Common myeloid progenitor, CD34-positive (primary cell): Measurements from ENCODE around the gene RFLNA.
"Not testable (repeated sequence)": the region's sequence is repeated elsewhere in the genome, so short reads cannot be mapped to it uniquely, and the experiment has no call there.

Source experiments
- CTCF ChIA-PET: fragments of 350-600 bp; sonication (Branson Sonifier 250); formaldehyde crosslinking; loops from one replicate; lab custom pipeline; 2021; ENCODE audit warnings: antibody characterized with exemption; lab: Charles Lee
- POLR2A ChIA-PET: fragments of 350-600 bp; sonication (Branson Sonifier 250); formaldehyde crosslinking; loops from one replicate; lab custom pipeline; 2021; ENCODE audit warnings: antibody characterized with exemption; lab: Charles Lee
- DNase-seq, 3 donors: peaks; one replicate each; pipeline versions ENCODE4 v3.0.0 to v3.0.0-alpha.2; 2013
- H3K27ac ChIP-seq, 2 experiments: 1 replicate in 1 of 2; 2 replicates in 1 of 2; pipeline ENCODE4 v1.7.0; 2013; ENCODE audit warnings: inconsistent platforms in 2 of 2, low read length in 2 of 2, mild to moderate bottlenecking in 2 of 2, low read depth in 1 of 2, moderate library complexity in 1 of 2; ENCODE audit not compliant: severe bottlenecking in 2 of 2, insufficient read depth in 1 of 2, poor library complexity in 1 of 2
- H3K27me3 ChIP-seq, 5 experiments: replicated peaks in 2 of 5; 1 replicate in 3 of 5; 2 replicates in 2 of 5; pipeline versions ENCODE4 v1.6.1 to v1.7.0; 2013; ENCODE audit warnings: low read length in 4 of 5, mild to moderate bottlenecking in 2 of 5, moderate library complexity in 2 of 5, inconsistent platforms in 1 of 5; ENCODE audit not compliant: insufficient read depth in 5 of 5, control insufficient read depth in 4 of 5
- H3K36me3 ChIP-seq, 4 experiments: 1 replicate in 2 of 4; 2 replicates in 2 of 4; pipeline versions ENCODE4 v1.6.1 to v1.7.0; 2013; ENCODE audit warnings: low read length in 3 of 4, control low read depth in 1 of 4, mild to moderate bottlenecking in 1 of 4; ENCODE audit not compliant: control insufficient read depth in 4 of 4, insufficient read depth in 4 of 4
- H3K4me1 ChIP-seq, 4 experiments: 1 replicate in 3 of 4; 2 replicates in 1 of 4; pipeline versions ENCODE4 v1.6.1 to v1.7.1; 2013; ENCODE audit warnings: low read length in 3 of 4, mild to moderate bottlenecking in 3 of 4, control low read depth in 1 of 4, inconsistent platforms in 1 of 4, moderate library complexity in 1 of 4; ENCODE audit not compliant: control insufficient read depth in 4 of 4, insufficient read depth in 4 of 4; ENCODE audit errors: control extremely low read depth in 1 of 4
- H3K4me3 ChIP-seq, 7 experiments: 1 replicate in 4 of 7; 2 replicates in 3 of 7; pipeline versions ENCODE4 v1.5.1 to v1.7.0; 2013; ENCODE audit warnings: mild to moderate bottlenecking in 7 of 7, low read length in 6 of 7, moderate library complexity in 6 of 7, inconsistent platforms in 2 of 7, low read depth in 2 of 7, control low read depth in 1 of 7; ENCODE audit not compliant: insufficient read depth in 4 of 7, control insufficient read depth in 1 of 7; ENCODE audit errors: extremely low read depth in 1 of 7
- H3K9me3 ChIP-seq, 5 experiments: 1 replicate in 4 of 5; 2 replicates in 1 of 5; pipeline versions ENCODE4 v1.6.1 to v1.7.1; 2013; ENCODE audit warnings: low read length in 4 of 5, mild to moderate bottlenecking in 2 of 5, inconsistent platforms in 1 of 5, low read depth in 1 of 5, moderate library complexity in 1 of 5; ENCODE audit not compliant: control insufficient read depth in 4 of 5, insufficient read depth in 2 of 5; ENCODE audit errors: control extremely low read depth in 1 of 5
- WGBS: methylation state at CpG from one replicate; pipeline ENCODE4 v1.1.5; 2013; ENCODE audit not compliant: insufficient coverage; 5-methylcytosine and 5-hydroxymethylcytosine counted together

RFLNA gene

DNA sequence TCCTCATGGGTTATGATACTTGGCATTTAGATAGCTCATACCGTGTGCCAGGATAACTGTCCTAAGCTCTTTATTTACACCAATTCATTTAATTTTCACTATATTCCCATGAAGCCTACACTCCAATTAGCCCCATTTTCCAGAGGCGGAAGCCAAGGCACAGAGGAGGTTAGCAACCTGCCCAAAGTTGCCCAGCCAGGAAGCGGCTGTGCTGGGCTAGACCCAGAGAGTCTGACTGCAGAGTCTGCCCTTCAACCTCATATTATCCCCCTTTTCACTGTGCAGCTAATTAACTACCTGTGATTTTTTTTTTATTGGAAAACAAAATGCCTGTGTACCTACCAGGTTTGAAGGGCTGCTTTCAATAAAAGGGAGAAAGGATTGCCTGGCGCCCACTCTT, 2.5 kb downstream of the RFLNA start:
- 96% methylated on average over 4 of the region's 4 CpGs for WGBS
- Histone ChIP-seq H3K4me1 (peaks cover 0 to 21% (median 15%) of the 10 kb centered on the region in 4 experiments), H3K27me3 (peaks cover 0 to 20% (median 11%) of the 10 kb centered on the region in 5 experiments), H3K36me3 (no peaks in the 10 kb centered on the region), H3K27ac (no peak overlapping the region), H3K4me3 (no peak overlapping the region), H3K9me3 (no peaks in the 10 kb centered on the region)
- POLR2A ChIA-PET: no interaction called here
- CTCF ChIA-PET: interaction anchor here (0.6 to 1.3 kb wide), 3 partner anchors 244 to 458 kb away, joined by 3 to 4 read pairs (median 3); no protein-coding TSS in a partner anchor
- no peak for DNase-seq

DNA sequence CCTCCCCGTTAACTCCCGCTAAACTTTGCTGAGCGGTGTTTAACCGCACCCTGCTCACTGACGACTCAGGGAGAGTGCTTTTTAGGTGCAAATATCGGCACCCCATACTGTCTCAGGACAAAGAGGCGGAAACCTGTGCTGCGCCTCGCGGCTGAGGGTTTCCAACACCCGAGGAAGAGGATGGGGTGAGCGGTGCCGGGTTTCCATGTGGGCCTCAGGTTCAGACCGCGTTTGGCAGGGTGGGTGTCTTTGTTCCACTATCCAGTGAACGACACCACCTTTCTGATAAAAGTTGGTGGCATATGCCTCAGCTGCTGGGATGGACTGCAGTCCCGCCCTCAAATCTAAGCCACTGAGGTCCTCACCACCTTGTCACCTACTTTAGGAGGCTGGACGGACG, 3.0 kb downstream of the RFLNA start:
- Histone ChIP-seq H3K4me3 (no peak overlapping the region), H3K4me1 (peaks cover 0 to 21% (median 15%) of the 10 kb centered on the region in 4 experiments), H3K9me3 (no peaks in the 10 kb centered on the region), H3K27me3 (peaks cover 0 to 20% (median 11%) of the 10 kb centered on the region in 5 experiments), H3K36me3 (no peaks in the 10 kb centered on the region), H3K27ac (no peak overlapping the region)
- DNase-seq: no peak
- CTCF ChIA-PET: interaction anchor here (0.5 kb wide), 1 partner anchor 98 kb away, joined by 3 read pairs; no protein-coding TSS in a partner anchor
- POLR2A ChIA-PET: no interaction called here
- WGBS: 91% methylated on average over 14 of the region's 19 CpGs

DNA sequence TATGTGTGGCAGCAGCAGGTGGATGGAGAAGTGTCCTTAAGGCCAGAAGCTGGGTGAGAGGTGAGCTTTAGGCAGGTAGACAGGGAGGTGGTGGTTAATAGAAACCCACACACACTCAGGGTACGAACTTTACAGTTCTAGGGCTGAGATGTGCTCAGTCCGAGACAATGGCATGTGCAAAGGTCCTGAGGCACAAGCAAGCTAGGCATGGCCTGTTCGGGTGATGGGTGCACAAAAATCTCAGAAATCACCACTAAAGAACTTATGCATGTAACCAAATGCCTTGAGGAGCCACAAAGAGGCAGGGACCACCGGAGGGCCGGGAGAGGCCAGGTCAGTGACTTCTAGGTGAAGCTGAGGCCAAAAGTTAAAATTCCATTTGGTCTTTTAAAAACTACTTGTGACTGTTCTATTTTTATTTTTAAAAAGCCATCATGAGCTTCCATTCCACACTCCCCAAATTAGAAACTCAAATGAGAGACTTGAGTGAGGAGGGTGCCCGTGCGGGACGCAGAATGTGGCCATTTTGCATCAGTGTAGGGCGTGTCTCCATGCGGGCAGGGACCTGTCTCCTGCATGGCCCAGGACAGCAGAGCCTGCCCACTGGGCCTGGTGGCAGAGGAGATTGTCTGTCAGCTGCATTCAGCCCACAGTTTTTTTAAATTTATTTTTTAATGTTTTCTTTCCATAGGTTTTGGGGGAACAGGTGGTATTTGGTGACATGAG, 4.0 kb downstream of the RFLNA start:
- ChIA-PET POLR2A (no interaction called here), CTCF (interaction anchor here (0.6 to 1.0 kb wide), 3 partner anchors 37 to 266 kb away, joined by 3 read pairs; no protein-coding TSS in a partner anchor)
- H3K36me3 ChIP-seq: no peaks in the 10 kb centered on the region
- peaks cover 0 to 20% (median 9%) of the 10 kb centered on the region in 5 experiments for H3K27me3 ChIP-seq
- H3K27ac ChIP-seq: no peak overlapping the region
- no peaks in the 10 kb centered on the region for H3K9me3 ChIP-seq
- WGBS: 100% methylated on average over 8 of the region's 10 CpGs
- H3K4me3 ChIP-seq: no peak overlapping the region
- no peak for DNase-seq
- H3K4me1 ChIP-seq: peaks cover 0 to 21% (median 15%) of the 10 kb centered on the region in 4 experiments

DNA sequence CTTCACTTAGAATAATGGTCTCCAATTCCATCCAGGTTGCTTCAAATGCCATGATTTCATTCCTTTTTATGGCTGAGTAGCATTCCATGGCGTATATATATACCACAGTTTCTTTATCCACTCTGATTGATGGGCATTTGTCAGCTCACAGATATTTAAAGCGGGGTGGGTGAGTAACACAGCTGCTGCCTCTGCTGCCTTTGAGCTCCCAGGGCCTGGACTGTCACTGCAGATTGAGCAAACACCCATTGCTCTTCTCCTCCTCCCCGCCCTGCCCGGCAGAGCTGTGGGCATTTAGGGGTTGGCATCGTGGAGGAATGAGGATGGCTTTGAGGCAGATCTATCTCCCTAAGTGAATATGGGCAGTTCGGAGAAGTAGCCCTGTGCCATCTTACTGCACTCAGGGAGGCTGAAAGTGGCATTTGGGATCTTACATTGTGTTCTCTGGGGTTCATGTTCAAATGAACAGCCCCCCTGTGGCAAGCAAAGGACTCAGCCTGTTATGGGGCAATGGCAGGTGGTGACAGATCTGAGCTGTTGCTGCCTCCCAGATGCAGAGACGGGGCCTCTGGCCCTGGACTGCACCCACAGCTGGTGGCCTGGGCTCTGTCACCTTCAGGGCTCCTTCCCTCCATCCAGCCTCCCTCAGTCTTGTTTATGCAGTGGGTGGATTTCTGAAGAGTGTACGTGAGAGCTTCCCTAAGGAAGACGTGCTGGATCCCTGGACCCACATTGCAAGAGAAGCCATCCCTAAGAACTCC, 4.9 kb downstream of the RFLNA start:
- 96% methylated on average over 5 of the region's 9 CpGs for whole genome bisulfite sequencing

DNA sequence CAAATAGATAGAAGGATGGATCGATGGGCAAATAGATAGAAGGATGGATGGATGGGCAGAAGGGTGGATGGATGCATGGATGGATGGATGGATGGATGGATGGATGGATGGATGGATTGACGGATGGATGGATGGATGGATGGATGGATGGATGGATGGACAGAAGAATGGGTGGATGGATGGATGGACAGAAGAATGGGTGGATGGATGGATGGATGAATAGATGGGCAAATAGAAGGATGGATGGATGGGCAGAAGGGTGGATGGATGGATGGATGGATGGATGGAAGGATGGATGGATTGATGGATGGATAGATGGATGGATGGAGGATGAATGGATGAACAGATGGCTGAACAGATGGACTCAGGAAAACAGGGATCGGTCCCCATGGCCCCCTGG, 5.8 kb downstream of the RFLNA start:
- CTCF ChIA-PET: interaction anchor here (0.9 to 1.4 kb wide), 2 partner anchors 14 to 281 kb away, joined by 3 to 4 read pairs; no protein-coding TSS in a partner anchor
- DNase-seq, H3K9me3 ChIP-seq, POLR2A ChIA-PET, H3K36me3 ChIP-seq, H3K4me3 ChIP-seq, H3K27ac ChIP-seq: not testable (repeated sequence)
- peaks cover 0 to 14% (median 12%) of the 10 kb centered on the region in 4 experiments for H3K4me1 ChIP-seq
- 83% methylated on average over 3 of the region's 3 CpGs for WGBS
- peaks cover 0 to 15% (median 7%) of the 10 kb centered on the region in 5 experiments for H3K27me3 ChIP-seq

More for the DNA sequence above, 4.9 kb downstream of the RFLNA start:
- no peak overlapping the region for H3K27ac ChIP-seq
- ChIA-PET CTCF (interaction anchor here (0.6 to 1.4 kb wide), 4 partner anchors 13 to 280 kb away, joined by 3 to 4 read pairs (median 3); no protein-coding TSS in a partner anchor), POLR2A (interaction anchor here (0.7 kb wide), 1 partner anchor 10 kb away, joined by 3 read pairs; no protein-coding TSS in a partner anchor)
- H3K9me3 ChIP-seq: no peaks in the 10 kb centered on the region
- peaks cover 0 to 20% (median 7%) of the 10 kb centered on the region in 5 experiments for H3K27me3 ChIP-seq
- H3K4me3 ChIP-seq: no peak overlapping the region
- no peak for DNase-seq
- H3K4me1 ChIP-seq: peaks cover 0 to 19% (median 14%) of the 10 kb centered on the region in 4 experiments
- no peaks in the 10 kb centered on the region for H3K36me3 ChIP-seq

DNA sequence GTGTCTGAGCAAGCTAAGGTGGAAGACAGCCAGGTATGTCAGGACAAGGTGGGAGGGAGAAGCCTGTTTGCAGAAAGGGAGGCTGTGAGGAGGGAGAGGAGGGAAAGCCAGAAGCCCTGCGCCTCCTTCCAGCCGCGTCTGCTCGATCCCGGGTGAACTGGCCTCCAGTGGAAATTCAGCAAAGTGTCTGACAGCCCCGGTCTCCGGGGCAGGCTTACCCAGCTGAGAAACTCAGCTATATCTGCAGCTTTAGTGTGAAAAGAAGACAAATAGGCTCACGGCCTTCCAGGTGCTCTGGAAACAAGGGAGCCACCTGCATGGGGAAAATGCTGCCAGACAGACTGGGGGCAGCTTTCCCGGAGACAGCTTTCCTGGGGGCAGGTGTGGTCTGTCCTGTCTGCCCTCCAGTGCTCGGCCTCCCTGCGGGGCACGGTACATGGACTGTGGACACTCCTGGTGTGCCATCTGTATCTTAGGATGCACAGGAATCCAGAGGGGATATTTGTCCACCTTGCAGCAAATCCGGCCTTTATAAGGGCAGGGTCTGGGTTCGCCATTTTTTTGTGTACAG, 6.3 kb downstream of the RFLNA start:
- peaks cover 0 to 11% (median 7%) of the 10 kb centered on the region in 5 experiments for H3K27me3 ChIP-seq
- WGBS: 92% methylated on average over 14 of the region's 14 CpGs

More for the DNA sequence above, 6.3 kb downstream of the RFLNA start:
- ChIA-PET CTCF (interaction anchor here (0.6 to 1.4 kb wide), 2 partner anchors 14 to 879 kb away, joined by 3 to 4 read pairs; no protein-coding TSS in a partner anchor), POLR2A (no interaction called here)
- DNase-seq: no peak
- Histone ChIP-seq H3K36me3 (no peaks in the 10 kb centered on the region), H3K4me3 (no peak overlapping the region), H3K9me3 (no peaks in the 10 kb centered on the region), H3K27ac (no peak overlapping the region), H3K4me1 (peaks cover 0 to 10% (median 8%) of the 10 kb centered on the region in 4 experiments)
